ENCODE data around the gene PRKAB1. TPM values are rescaled to one million over a fixed set of nuclear protein-coding genes. Genes with fewer than 3 reads are reported as not detected.

PRKAB1 gene
- total and polyA plus RNA-seq, 9 of the 15 experiments (the other 6 are each of a cell fraction or from before 2014, with no cell fraction given) = 32.6 to 94.2 (median 63.8) TPM

DNA sequence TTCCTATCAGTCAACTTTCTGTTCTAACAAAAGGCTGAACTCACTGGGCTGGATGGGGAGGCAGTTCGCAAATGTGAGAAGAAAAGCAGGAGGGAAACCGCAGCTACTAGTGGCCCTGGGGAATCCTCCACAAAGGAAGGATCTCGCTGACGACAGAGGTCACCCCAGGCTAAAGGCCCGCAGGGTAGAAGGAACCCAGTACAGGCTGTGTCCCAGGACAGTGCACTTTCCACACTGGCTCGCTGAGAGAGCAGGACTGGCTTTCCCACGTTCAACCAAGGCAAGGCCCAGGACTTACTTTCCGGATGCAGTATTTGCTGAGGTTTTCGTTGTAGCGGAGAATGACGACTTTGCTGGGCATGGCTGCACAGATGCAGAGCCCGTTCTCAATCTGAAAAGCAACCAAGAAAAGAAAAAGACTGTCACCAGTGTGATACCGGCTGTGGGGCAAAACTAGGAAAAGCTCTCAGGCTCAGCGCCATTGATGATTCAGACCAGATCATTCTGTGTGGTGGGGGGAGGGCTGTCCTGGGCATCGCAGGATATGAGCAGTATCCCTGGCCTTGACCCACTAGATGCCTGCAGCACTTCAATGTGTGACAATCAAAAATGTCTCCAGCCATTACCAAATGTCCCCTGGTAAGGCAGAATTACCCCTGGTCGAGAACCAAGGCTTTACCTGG lies 36.3 kb downstream of the PRKAB1 start:
- Histone ChIP-seq H3K36me3 (ENCODE audit: control insufficient read depth, insufficient read depth, low read length) (peaks cover 50% of the 10 kb centered on the region), H4K20me1 (replicated peaks; ENCODE audit: control insufficient read depth, insufficient read depth, low read length) (no peaks in the 10 kb centered on the region), H3K4me2 (ENCODE audit: insufficient read depth, low read length) (no peak overlapping the region), H3K27me3 (ENCODE audit: control insufficient read depth in 2 of 2, insufficient read depth in 2 of 2, low read length in 2 of 2) (no peaks in the 10 kb centered on the region), H3K9me1 (ENCODE audit: control insufficient read depth, insufficient read depth, low read length) (no peaks in the 10 kb centered on the region), H3K79me2 (ENCODE audit: control insufficient read depth, insufficient read depth, low read length) (no peaks in the 10 kb centered on the region), H2AFZ (ENCODE audit: low read depth, low read length) (no peak overlapping the region), H3K9me3 (replicated peaks; ENCODE audit: control insufficient read depth, insufficient read depth, low read depth, low read length) (no peaks in the 10 kb centered on the region), H3K9ac (ENCODE audit: insufficient read depth in 1 of 2, low read depth in 2 of 2, low read length in 2 of 2) (no peak overlapping the region), H3K4me3 (no peak overlapping the region), H3K27ac (ENCODE audit: extremely low read depth, low read depth, low read length) (no peak overlapping the region), H3K4me1 (replicated peaks in 1 of 2; ENCODE audit: control insufficient read depth in 2 of 2, insufficient read depth in 2 of 2, low read length in 2 of 2) (no peaks in the 10 kb centered on the region)
- ATAC-seq (no peak), FAIRE-seq (no peak), DNase-seq (ENCODE audit: extremely low read depth in 1 of 4, low spot score in 3 of 4) (no peak)
- no TSS peak for BruUV-seq (replicated peaks)
- ChIA-PET CTCF (ENCODE audit: low intra/inter-chr PET ratio) (no interaction called here), POLR2A (interaction anchor here (0.6 to 0.7 kb wide), 2 partner anchors 9 to 10 kb away, joined by 3 read pairs; no protein-coding TSS in a partner anchor)
- intact Hi-C loops (cut with micrococcal nuclease) (no loop called here), in situ Hi-C loops (cut with MboI) (no loop called here)
- WGBS (ENCODE audit: insufficient coverage, low coverage, missing lambda C conversion rate) = 89% methylated on average over 16 of the region's 16 CpGs
- TF ChIP-seq, protein P1, sequence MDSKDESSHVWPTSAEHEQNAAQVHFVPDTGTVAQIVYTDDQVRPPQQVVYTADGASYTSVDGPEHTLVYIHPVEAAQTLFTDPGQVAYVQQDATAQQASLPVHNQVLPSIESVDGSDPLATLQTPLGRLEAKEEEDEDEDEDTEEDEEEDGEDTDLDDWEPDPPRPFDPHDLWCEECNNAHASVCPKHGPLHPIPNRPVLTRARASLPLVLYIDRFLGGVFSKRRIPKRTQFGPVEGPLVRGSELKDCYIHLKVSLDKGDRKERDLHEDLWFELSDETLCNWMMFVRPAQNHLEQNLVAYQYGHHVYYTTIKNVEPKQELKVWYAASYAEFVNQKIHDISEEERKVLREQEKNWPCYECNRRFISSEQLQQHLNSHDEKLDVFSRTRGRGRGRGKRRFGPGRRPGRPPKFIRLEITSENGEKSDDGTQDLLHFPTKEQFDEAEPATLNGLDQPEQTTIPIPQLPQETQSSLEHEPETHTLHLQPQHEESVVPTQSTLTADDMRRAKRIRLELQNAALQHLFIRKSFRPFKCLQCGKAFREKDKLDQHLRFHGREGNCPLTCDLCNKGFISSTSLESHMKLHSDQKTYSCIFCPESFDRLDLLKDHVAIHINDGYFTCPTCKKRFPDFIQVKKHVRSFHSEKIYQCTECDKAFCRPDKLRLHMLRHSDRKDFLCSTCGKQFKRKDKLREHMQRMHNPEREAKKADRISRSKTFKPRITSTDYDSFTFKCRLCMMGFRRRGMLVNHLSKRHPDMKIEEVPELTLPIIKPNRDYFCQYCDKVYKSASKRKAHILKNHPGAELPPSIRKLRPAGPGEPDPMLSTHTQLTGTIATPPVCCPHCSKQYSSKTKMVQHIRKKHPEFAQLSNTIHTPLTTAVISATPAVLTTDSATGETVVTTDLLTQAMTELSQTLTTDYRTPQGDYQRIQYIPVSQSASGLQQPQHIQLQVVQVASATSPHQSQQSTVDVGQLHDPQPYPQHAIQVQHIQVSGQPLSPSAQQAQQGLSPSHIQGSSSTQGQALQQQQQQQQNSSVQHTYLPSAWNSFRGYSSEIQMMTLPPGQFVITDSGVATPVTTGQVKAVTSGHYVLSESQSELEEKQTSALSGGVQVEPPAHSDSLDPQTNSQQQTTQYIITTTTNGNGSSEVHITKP (IDR thresholded peaks at IDR 0.05; ENCODE audit: partially characterized antibody) = no peak
- TF ChIP-seq ZNF57 (CRISPR knock-in tag; IDR thresholded peaks at IDR 0.05) (no peak), ZNF134 (CRISPR knock-in tag; conservative IDR thresholded peaks at IDR 0.05) (no peak), BRF1 (IDR thresholded peaks at IDR 0.05; ENCODE audit: borderline replicate concordance, extremely low read depth, insufficient read length) (no peak), YBX1 (IDR thresholded peaks at IDR 0.05) (no peak), RBM34 (IDR thresholded peaks at IDR 0.05; ENCODE audit: borderline replicate concordance, insufficient read depth, low read length) (no peak), ZNF217 (CRISPR knock-in tag; IDR thresholded peaks at IDR 0.05) (no peak), KLF16 (IDR thresholded peaks at IDR 0.05) (no peak), FOXP1 (CRISPR knock-in tag; IDR thresholded peaks at IDR 0.05) (no peak), ZNF436 (CRISPR knock-in tag; IDR thresholded peaks at IDR 0.05) (no peak), STAT5A (IDR thresholded peaks at IDR 0.05; ENCODE audit: borderline replicate concordance, low read length) (no peak), CCAR2 (IDR thresholded peaks at IDR 0.05; ENCODE audit: low read depth, low read length) (no peak)
- TF ChIP-seq, protein P2, sequence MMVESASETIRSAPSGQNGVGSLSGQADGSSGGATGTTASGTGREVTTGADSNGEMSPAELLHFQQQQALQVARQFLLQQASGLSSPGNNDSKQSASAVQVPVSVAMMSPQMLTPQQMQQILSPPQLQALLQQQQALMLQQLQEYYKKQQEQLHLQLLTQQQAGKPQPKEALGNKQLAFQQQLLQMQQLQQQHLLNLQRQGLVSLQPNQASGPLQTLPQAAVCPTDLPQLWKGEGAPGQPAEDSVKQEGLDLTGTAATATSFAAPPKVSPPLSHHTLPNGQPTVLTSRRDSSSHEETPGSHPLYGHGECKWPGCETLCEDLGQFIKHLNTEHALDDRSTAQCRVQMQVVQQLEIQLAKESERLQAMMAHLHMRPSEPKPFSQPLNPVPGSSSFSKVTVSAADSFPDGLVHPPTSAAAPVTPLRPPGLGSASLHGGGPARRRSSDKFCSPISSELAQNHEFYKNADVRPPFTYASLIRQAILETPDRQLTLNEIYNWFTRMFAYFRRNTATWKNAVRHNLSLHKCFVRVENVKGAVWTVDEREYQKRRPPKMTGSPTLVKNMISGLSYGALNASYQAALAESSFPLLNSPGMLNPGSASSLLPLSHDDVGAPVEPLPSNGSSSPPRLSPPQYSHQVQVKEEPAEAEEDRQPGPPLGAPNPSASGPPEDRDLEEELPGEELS (CRISPR knock-in tag; IDR thresholded peaks at IDR 0.05; ENCODE audit: borderline replicate concordance) = no peak
- TF ChIP-seq, protein P3, sequence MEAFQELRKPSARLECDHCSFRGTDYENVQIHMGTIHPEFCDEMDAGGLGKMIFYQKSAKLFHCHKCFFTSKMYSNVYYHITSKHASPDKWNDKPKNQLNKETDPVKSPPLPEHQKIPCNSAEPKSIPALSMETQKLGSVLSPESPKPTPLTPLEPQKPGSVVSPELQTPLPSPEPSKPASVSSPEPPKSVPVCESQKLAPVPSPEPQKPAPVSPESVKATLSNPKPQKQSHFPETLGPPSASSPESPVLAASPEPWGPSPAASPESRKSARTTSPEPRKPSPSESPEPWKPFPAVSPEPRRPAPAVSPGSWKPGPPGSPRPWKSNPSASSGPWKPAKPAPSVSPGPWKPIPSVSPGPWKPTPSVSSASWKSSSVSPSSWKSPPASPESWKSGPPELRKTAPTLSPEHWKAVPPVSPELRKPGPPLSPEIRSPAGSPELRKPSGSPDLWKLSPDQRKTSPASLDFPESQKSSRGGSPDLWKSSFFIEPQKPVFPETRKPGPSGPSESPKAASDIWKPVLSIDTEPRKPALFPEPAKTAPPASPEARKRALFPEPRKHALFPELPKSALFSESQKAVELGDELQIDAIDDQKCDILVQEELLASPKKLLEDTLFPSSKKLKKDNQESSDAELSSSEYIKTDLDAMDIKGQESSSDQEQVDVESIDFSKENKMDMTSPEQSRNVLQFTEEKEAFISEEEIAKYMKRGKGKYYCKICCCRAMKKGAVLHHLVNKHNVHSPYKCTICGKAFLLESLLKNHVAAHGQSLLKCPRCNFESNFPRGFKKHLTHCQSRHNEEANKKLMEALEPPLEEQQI (IDR thresholded peaks at IDR 0.05) = no peak

Data from K562 (cell line).